Parathyroid adenoma (tissue), 2 donors: ENCODE data around the gene CBARP.

ENCODE experiments used
- H2AFZ ChIP-seq: fragments of 300-600 bp; sonication (generic); one replicate; pipeline ENCODE4 v1.7.0; 2017; ENCODE audit warnings: antibody characterized with exemption, mild to moderate bottlenecking
- H3K27ac ChIP-seq: fragments of 300-600 bp; sonication (generic); one replicate; pipeline ENCODE4 v1.7.0; 2017
- H3K27me3 ChIP-seq: fragments of 300-600 bp; sonication (generic); one replicate; pipeline ENCODE4 v1.7.0; 2017; ENCODE audit warnings: low read length; ENCODE audit not compliant: control insufficient read depth, insufficient read depth
- H3K36me3 ChIP-seq: fragments of 300-600 bp; sonication (generic); one replicate; pipeline ENCODE4 v1.7.0; 2017; ENCODE audit warnings: low read length; ENCODE audit not compliant: control insufficient read depth, insufficient read depth
- H3K4me1 ChIP-seq: fragments of 300-600 bp; sonication (generic); one replicate; pipeline ENCODE4 v1.7.0; 2017; ENCODE audit warnings: control low read depth
- H3K4me2 ChIP-seq: fragments of 300-600 bp; sonication (generic); one replicate; pipeline ENCODE4 v1.7.0; 2017; ENCODE audit warnings: low read length
- H3K4me3 ChIP-seq: fragments of 300-600 bp; sonication (generic); one replicate; pipeline ENCODE4 v1.7.0; 2017; ENCODE audit warnings: low read depth, low read length
- H3K79me2 ChIP-seq: fragments of 300-600 bp; sonication (generic); one replicate; pipeline ENCODE4 v1.7.0; 2017; ENCODE audit warnings: control low read depth
- H3K9ac ChIP-seq: fragments of 300-600 bp; sonication (generic); one replicate; pipeline ENCODE4 v1.7.0; 2017; ENCODE audit warnings: mild to moderate bottlenecking
- H3K9me3 ChIP-seq: fragments of 300-600 bp; sonication (generic); one replicate; pipeline ENCODE4 v1.7.0; 2017; ENCODE audit warnings: low read length; ENCODE audit not compliant: control insufficient read depth
- TF ChIP-seq, protein P1 (sequence below): fragments of 300-600 bp; sonication (generic); IDR thresholded peaks from one replicate; pipeline ENCODE4 v1.7.0; 2017; ENCODE audit warnings: antibody characterized with exemption, mild to moderate bottlenecking
- donor health status: primary hyperparathyroidism.

The CBARP gene

DNA sequence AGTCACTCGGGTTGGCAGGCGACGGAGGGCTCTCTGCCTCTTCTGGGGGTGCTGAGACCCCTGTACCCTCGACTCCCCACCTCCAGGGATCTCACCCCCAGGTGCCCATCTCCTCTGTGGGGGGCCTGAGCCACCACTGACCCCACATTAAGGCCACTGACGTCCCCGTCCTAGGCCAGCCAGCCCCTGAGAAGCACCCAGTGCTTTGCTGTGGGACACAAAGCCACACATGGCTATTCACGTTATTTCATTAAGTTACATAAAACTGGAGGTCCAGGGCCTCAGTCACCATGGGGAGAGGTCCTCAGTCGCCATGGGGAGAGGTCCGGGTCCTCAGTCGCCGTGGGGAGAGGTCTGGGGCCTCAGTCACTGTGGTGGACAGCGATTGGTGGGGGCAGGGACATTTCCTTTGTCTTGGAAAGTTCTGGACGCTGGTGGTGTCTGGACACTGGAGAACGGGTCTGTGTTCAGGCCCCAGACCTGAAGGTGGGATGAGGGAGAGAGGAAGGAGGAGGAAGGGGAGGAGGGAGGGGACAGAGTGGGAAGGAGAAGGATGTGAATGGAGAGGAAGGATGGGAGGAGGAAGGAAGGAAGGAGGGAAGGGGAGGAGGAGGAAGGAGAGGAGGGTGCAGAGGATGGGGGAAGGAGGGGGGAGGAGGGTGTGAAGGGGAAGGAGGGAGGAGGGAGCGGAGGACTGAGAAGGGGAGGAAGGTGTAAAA lies 43.9 kb upstream of the CBARP start:
- no peak overlapping the region for H3K4me2 ChIP-seq
- H3K4me3 ChIP-seq, result no peak overlapping the region
- H3K9me3 ChIP-seq, result no peaks in the 10 kb centered on the region
- H3K79me2 ChIP-seq, result no peaks in the 10 kb centered on the region
- H3K4me1 ChIP-seq, result peaks cover 5% of the 10 kb centered on the region
- H2AFZ ChIP-seq, result no peak overlapping the region
- H3K27me3 ChIP-seq, result no peaks in the 10 kb centered on the region
- H3K27ac ChIP-seq, result no peak overlapping the region
- TF ChIP-seq, protein P1, sequence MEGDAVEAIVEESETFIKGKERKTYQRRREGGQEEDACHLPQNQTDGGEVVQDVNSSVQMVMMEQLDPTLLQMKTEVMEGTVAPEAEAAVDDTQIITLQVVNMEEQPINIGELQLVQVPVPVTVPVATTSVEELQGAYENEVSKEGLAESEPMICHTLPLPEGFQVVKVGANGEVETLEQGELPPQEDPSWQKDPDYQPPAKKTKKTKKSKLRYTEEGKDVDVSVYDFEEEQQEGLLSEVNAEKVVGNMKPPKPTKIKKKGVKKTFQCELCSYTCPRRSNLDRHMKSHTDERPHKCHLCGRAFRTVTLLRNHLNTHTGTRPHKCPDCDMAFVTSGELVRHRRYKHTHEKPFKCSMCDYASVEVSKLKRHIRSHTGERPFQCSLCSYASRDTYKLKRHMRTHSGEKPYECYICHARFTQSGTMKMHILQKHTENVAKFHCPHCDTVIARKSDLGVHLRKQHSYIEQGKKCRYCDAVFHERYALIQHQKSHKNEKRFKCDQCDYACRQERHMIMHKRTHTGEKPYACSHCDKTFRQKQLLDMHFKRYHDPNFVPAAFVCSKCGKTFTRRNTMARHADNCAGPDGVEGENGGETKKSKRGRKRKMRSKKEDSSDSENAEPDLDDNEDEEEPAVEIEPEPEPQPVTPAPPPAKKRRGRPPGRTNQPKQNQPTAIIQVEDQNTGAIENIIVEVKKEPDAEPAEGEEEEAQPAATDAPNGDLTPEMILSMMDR, result no peak
- H3K36me3 ChIP-seq, result no peaks in the 10 kb centered on the region
- no peak overlapping the region for H3K9ac ChIP-seq

DNA sequence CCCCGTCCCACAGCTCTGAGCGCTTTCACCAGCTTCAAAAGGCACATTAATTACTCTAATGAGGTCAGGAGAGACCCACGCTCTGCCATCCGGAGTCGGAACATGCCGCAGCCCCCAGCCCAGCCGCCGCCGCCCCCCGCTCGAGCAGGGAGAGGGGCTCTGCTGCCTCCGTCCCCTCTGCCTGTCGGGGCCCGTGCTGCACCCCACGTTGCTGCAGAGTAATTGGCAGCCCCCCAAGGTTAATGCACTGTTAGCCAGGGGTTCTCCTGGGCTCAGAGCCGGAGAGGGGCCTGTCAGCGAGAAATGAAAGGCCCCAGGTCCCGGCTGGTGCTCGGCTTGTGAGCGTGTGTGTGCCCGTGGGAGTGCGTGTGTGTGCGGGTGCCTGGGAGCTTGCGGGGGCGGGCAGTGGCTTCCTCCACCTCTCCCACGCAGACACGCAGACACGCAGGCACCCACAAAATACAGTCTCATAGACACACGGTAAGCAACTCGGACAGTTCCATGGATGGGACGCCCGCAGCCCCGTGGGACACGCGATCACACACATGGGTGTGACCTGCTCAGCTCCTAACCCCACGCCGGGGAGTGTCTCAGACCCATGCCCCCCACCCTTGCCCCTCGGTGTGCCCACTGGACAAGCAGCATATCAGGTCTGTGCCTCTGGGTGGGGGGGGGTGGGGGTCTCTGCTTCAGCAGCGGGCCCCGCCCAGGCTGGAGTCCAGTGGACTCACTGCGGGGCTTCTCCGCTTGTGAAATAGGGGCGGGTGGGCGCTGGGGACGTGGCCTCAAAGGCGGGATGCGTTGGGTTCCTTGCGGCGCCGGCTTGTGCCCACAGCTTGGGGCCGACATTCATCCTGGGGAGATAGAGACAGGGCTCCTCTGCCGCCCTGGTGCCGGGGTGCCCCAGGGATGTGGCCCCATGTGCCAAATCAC lies 43.1 kb upstream of the CBARP start:
- Histone ChIP-seq H3K4me1 (peaks cover 9% of the 10 kb centered on the region), H3K79me2 (no peaks in the 10 kb centered on the region), H3K4me3 (no peak overlapping the region), H2AFZ (no peak overlapping the region), H3K27ac (no peak overlapping the region), H3K9ac (no peak overlapping the region), H3K4me2 (no peak overlapping the region), H3K27me3 (no peaks in the 10 kb centered on the region), H3K9me3 (no peaks in the 10 kb centered on the region), H3K36me3 (no peaks in the 10 kb centered on the region)
- TF ChIP-seq, protein P1, result no peak

DNA sequence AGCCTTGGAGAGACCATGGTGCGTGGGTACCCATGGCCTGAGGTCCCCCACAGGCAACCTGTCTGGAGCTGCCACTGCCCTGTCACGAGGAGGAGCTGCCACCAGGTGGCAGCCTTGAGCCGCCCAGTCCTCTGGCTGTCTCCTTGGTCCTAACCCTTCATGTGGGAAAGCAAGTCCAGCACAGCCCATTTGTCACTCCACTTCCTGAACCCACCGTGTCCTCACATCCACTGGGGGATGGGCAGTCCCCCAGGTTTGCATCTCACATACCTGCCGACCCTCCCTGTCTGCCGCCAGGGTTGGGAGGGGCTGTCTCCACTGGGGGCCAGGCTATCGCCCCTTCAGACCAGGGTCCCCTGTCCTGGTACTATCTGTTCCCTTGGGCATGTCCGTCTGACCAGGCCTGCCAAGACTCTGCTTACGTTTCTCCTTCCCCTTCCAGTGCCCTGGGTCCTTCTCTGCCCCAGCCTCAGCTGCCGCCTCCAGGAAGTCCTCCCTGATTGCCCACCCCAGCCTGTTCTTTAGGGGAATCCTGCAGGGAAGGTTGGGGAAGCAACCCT lies 42.1 kb upstream of the CBARP start:
- Histone ChIP-seq H3K27me3 (no peaks in the 10 kb centered on the region), H3K9me3 (no peaks in the 10 kb centered on the region), H3K9ac (no peak overlapping the region), H2AFZ (no peak overlapping the region), H3K4me2 (no peak overlapping the region), H3K36me3 (no peaks in the 10 kb centered on the region), H3K79me2 (no peaks in the 10 kb centered on the region), H3K4me3 (no peak overlapping the region), H3K27ac (no peak overlapping the region), H3K4me1 (peaks cover 13% of the 10 kb centered on the region)
- TF ChIP-seq, protein P1, result peak; percentile 98

DNA sequence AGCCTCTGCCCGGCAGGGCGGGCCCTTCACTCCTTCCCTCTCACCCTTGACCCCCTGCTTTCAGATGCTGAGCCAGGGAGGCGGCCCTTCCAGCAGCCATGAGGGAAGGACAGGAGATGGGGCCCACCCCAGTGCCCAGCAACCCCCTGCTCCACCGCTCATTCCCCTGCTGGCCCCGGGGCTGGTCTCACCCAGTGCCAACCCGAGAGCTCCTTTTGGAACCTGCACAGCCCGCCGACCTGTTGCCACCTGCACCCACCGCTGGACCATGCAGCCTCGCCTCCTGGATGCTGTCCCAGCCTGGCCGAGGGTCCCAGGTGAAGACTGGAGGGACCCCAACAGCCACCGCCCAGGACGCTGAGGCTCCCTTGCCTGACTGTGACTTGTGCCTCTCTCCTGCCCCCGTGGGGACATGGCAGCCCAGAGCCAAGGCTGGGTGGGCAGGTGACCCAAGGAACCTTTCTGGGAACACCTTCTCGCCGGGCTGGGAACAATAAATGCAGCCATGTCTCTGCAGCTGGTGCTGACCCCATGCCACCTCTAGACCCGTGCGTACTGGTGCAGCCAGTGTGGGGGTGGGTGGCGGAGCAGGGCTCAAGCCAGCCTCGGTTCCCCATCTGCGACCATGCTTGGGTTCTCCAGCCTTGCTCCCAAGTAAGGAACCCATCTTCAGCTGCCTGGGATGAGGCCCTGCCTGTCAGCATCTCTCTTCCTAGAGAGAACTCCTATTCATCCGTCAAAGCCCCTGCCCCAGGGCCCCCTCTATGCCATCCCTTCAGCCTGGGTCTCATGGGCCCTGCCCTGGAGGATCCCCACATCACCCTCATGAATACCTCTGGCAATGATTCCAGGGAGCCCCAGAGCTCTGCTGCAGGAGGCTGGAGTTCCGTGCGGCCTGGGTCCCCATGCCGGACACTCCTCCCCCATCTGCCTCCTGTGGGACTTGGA lies 41.2 kb upstream of the CBARP start:
- Histone ChIP-seq H3K79me2 (peaks cover 2% of the 10 kb centered on the region), H3K4me1 (peaks cover 17% of the 10 kb centered on the region), H3K27ac (no peak overlapping the region), H3K36me3 (no peaks in the 10 kb centered on the region), H3K9me3 (no peaks in the 10 kb centered on the region), H2AFZ (no peak overlapping the region), H3K9ac (no peak overlapping the region), H3K4me2 (no peak overlapping the region), H3K27me3 (no peaks in the 10 kb centered on the region), H3K4me3 (no peak overlapping the region)
- TF ChIP-seq, protein P1, result no peak
